Stimulated activated CD8-positive, alpha-beta memory T cell treated with anti-CD3 and anti-CD28 coated beads, Interleukin-7, amount 100 ng/mL, for 48 hours (primary cell): ENCODE measurements around the gene EEF1A2.

Source experiments
- DNase-seq, 2 donors: peaks; one replicate each; pipeline ENCODE4 v3.0.0-alpha.2; 2020; ENCODE audit warnings: low read depth in 1 of 2; ENCODE audit errors: extremely low read depth in 1 of 2

EEF1A2 gene

GRCh38 chr20:63439866-63440265, 59.0 kb downstream of the EEF1A2 start:
- no peak for DNase-seq

GRCh38 chr20:63438121-63438520, 60.8 kb downstream of the EEF1A2 start:
- DNase-seq = no peak
